ENCODE data around the gene DHRS7B.

DNA sequence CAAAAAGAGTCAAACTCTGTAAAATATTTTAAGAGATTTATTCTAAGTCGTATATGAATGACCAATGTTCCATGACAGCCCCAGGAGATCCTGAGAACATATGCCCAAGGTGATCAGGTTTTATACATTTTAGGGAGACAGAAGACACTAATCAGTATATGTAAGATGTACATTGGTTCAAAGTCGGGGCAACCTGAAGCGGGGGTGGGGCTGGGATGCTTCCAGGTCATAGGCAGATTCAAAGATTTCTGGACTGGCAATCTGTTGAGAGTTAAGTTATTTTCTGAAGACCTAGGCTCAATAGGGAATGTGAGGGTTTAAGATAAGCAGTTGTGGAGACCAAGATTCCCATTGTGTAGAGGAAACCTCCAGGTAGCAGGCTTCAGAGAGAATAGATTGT lies 20.4 kb upstream of the DHRS7B start:
- TF ChIP-seq, protein P1, sequence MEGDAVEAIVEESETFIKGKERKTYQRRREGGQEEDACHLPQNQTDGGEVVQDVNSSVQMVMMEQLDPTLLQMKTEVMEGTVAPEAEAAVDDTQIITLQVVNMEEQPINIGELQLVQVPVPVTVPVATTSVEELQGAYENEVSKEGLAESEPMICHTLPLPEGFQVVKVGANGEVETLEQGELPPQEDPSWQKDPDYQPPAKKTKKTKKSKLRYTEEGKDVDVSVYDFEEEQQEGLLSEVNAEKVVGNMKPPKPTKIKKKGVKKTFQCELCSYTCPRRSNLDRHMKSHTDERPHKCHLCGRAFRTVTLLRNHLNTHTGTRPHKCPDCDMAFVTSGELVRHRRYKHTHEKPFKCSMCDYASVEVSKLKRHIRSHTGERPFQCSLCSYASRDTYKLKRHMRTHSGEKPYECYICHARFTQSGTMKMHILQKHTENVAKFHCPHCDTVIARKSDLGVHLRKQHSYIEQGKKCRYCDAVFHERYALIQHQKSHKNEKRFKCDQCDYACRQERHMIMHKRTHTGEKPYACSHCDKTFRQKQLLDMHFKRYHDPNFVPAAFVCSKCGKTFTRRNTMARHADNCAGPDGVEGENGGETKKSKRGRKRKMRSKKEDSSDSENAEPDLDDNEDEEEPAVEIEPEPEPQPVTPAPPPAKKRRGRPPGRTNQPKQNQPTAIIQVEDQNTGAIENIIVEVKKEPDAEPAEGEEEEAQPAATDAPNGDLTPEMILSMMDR (IDR thresholded peaks at IDR 0.05): no peak
- TF ChIP-seq POLR2A (IDR thresholded peaks at IDR 0.05): no peak

Data from heart left ventricle (tissue), 13 donors.